H9 (cell line): ENCODE results near the gene NRXN3. TPM values are rescaled to one million over a fixed set of nuclear protein-coding genes. Genes with fewer than 3 reads are reported as not detected.

ENCODE experiments used
- DNase-seq: peaks from one replicate; pipeline ENCODE4 v3.0.0-alpha.2; 2017
- H2AFZ ChIP-seq: one replicate; pipeline ENCODE4 v1.6.1; 2013; ENCODE audit warnings: mild to moderate bottlenecking, low read length, control low read depth, moderate library complexity
- H2AK5ac ChIP-seq: 2 replicates; pipeline ENCODE4 v1.6.1; 2013; ENCODE audit warnings: low read length, control low read depth, mixed read lengths; ENCODE audit not compliant: insufficient read length
- H2BK120ac ChIP-seq: one replicate; pipeline ENCODE4 v1.6.1; 2013; ENCODE audit warnings: low read depth, mild to moderate bottlenecking, low read length, control low read depth, inconsistent platforms; ENCODE audit not compliant: poor library complexity, severe bottlenecking
- H2BK12ac ChIP-seq: 2 replicates; pipeline ENCODE4 v1.6.1; 2013; ENCODE audit warnings: low read length, control low read depth, mixed read lengths, low read depth; ENCODE audit not compliant: insufficient read length
- H2BK15ac ChIP-seq: 2 replicates; pipeline ENCODE4 v1.6.1; 2013; ENCODE audit warnings: low read depth, low read length, control low read depth
- H2BK20ac ChIP-seq: one replicate; pipeline ENCODE4 v1.6.1; 2013; ENCODE audit warnings: low read depth, mild to moderate bottlenecking, low read length, control low read depth, inconsistent platforms; ENCODE audit not compliant: poor library complexity, severe bottlenecking
- H2BK5ac ChIP-seq: 2 replicates; pipeline ENCODE4 v1.6.1; 2013; ENCODE audit warnings: low read length, control low read depth, mixed read lengths; ENCODE audit not compliant: insufficient read length
- H3K14ac ChIP-seq: 2 replicates; pipeline ENCODE4 v1.6.1; 2013; ENCODE audit warnings: low read length, control low read depth; ENCODE audit not compliant: insufficient read depth
- H3K18ac ChIP-seq: 2 replicates; pipeline ENCODE4 v1.6.1; 2013; ENCODE audit warnings: low read depth, mild to moderate bottlenecking, mixed read lengths, low read length, control low read depth; ENCODE audit not compliant: insufficient read length
- H3K23ac ChIP-seq: 2 replicates; pipeline ENCODE4 v1.6.1; 2013; ENCODE audit warnings: low read length, control low read depth, mixed read lengths, low read depth; ENCODE audit not compliant: insufficient read length
- H3K23me2 ChIP-seq: 2 replicates; pipeline ENCODE4 v1.6.1; 2013; ENCODE audit warnings: low read depth, mild to moderate bottlenecking, mixed read lengths, low read length, control low read depth; ENCODE audit not compliant: insufficient read length, poor library complexity, severe bottlenecking
- H3K27ac ChIP-seq: 2 replicates; pipeline ENCODE4 v1.5.1; 2013; ENCODE audit warnings: low read length, control low read depth, mixed read lengths, low read depth; ENCODE audit not compliant: insufficient read length
- H3K27me3 ChIP-seq: 2 replicates; pipeline ENCODE4 v1.6.1; 2013; ENCODE audit warnings: low read length, control low read depth, inconsistent platforms; ENCODE audit not compliant: insufficient read depth
- H3K4ac ChIP-seq: 2 replicates; pipeline ENCODE4 v1.6.1; 2013; ENCODE audit warnings: low read depth, mild to moderate bottlenecking, control low read depth, inconsistent platforms, low read length, moderate library complexity
- H3K4me1 ChIP-seq: 2 replicates; pipeline ENCODE4 v1.6.1; 2013; ENCODE audit warnings: low read length, control low read depth, inconsistent platforms; ENCODE audit not compliant: insufficient read depth
- H3K4me2 ChIP-seq: 2 replicates; pipeline ENCODE4 v1.6.1; 2013; ENCODE audit warnings: low read length, control low read depth, mixed read lengths; ENCODE audit not compliant: insufficient read length, insufficient read depth
- H3K56ac ChIP-seq: 2 replicates; pipeline ENCODE4 v1.6.1; 2013; ENCODE audit warnings: low read depth, mild to moderate bottlenecking, mixed read lengths, low read length, control low read depth; ENCODE audit not compliant: insufficient read length
- H3K79me1 ChIP-seq: 2 replicates; pipeline ENCODE4 v1.6.1; 2013; ENCODE audit warnings: low read depth, mild to moderate bottlenecking, moderate library complexity, low read length, control low read depth, inconsistent platforms; ENCODE audit not compliant: insufficient read depth, poor library complexity, severe bottlenecking
- H3K79me2 ChIP-seq: 2 replicates; pipeline ENCODE4 v1.6.1; 2013; ENCODE audit warnings: low read length, control low read depth, inconsistent platforms; ENCODE audit not compliant: insufficient read depth
- H3K9ac ChIP-seq: 2 replicates; pipeline ENCODE4 v1.6.1; 2013; ENCODE audit warnings: low read length, control low read depth, mixed read lengths; ENCODE audit not compliant: insufficient read length; ENCODE audit errors: extremely low read depth
- H3K9me3 ChIP-seq: one replicate; pipeline ENCODE4 v1.6.1; 2013; ENCODE audit warnings: low read depth, low read length, inconsistent platforms; ENCODE audit not compliant: control insufficient read depth
- H3T11ph ChIP-seq: one replicate; pipeline ENCODE4 v1.6.1; 2013; ENCODE audit warnings: mild to moderate bottlenecking, low read length, control low read depth, inconsistent platforms
- H4K20me1 ChIP-seq: one replicate; pipeline ENCODE4 v1.6.1; 2013; ENCODE audit not compliant: control insufficient read depth, insufficient read length, insufficient read depth
- H4K5ac ChIP-seq: 2 replicates; pipeline ENCODE4 v1.6.1; 2013; ENCODE audit warnings: low read depth, mild to moderate bottlenecking, mixed read lengths, low read length, control low read depth; ENCODE audit not compliant: insufficient read length
- H4K8ac ChIP-seq: replicated peaks from 2 replicates; pipeline ENCODE4 v1.6.1; 2013; ENCODE audit warnings: low read length, control low read depth, mixed read lengths, low read depth; ENCODE audit not compliant: insufficient read length
- H4K91ac ChIP-seq: 2 replicates; pipeline ENCODE4 v1.6.1; 2013; ENCODE audit warnings: low read depth, mild to moderate bottlenecking, moderate library complexity, mixed read lengths, low read length, control low read depth; ENCODE audit not compliant: insufficient read length
- H3K27ac Mint-ChIP-seq, 3 experiments: 2 replicates in 2 of 3; 3 replicates in 1 of 3; pipeline ENCODE4 v1.8.0; 2020 to 2021; ENCODE audit warnings: mixed read lengths in 3 of 3, mild to moderate bottlenecking in 1 of 3, moderate library complexity in 1 of 3
- H3K27me3 Mint-ChIP-seq: 2 replicates; pipeline ENCODE4 v1.8.0; 2021; ENCODE audit warnings: low read depth, mild to moderate bottlenecking, moderate library complexity, mixed read lengths
- H3K36me3 Mint-ChIP-seq, 3 experiments: 2 replicates in 2 of 3; 3 replicates in 1 of 3; pipeline ENCODE4 v1.8.0; 2020 to 2021; ENCODE audit warnings: low read depth in 3 of 3, mixed read lengths in 3 of 3; ENCODE audit not compliant: insufficient read depth in 1 of 3
- H3K4me1 Mint-ChIP-seq, 2 experiments: 2 replicates each; pipeline ENCODE4 v1.8.0; 2020; ENCODE audit warnings: mixed read lengths in 2 of 2
- H3K4me3 Mint-ChIP-seq, 2 experiments: 2 replicates in 1 of 2; 3 replicates in 1 of 2; pipeline ENCODE4 v1.8.0; 2020 to 2021; ENCODE audit warnings: mild to moderate bottlenecking in 2 of 2, mixed read lengths in 2 of 2, moderate library complexity in 1 of 2
- H3K9me3 Mint-ChIP-seq, 2 experiments: 2 replicates in 1 of 2; 3 replicates in 1 of 2; pipeline ENCODE4 v1.8.0; 2020; ENCODE audit warnings: mild to moderate bottlenecking in 2 of 2, mixed read lengths in 2 of 2, moderate library complexity in 1 of 2
- CTCF ChIP-seq: fragments of 200-600 bp; sonication (generic); conservative IDR thresholded peaks from 3 replicates; pipeline ENCODE4 v1.8.0; 2021; ENCODE audit warnings: antibody characterized with exemption, mild to moderate bottlenecking
- total RNA-seq: library from RNA; stranded (reverse); gene quantifications from 2 replicates; pipeline ENCODE4 v1.2.1, GENCODE V29; 2021

Gene NRXN3
- total RNA-seq, 1 experiment from 2014 or later: 1.8 TPM

DNA sequence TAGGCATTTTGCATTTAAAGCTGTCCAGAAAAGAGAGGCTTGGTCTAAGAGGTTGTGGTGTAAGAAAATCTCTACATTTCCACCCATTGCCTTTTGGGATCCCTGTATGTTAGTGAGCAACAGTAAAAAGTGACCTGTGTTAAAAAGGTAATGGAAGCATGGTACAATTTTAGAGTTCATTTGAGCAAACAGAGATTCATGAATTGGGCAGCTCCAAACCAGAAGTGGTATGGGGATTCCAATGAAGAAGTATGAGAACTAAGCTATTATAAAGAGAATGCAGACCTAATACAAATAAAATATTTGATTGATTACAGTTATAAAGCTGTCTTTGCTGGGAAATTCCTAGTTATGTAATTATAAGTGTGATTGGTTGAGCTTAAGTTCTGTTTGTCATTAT, 1134.1 kb downstream of the NRXN3 start:
- Histone ChIP-seq H4K91ac (no peak overlapping the region), H3K9me3 (no peaks in the 10 kb centered on the region), H2BK20ac (no peak overlapping the region), H3K56ac (no peak overlapping the region), H3K18ac (no peak overlapping the region), H3K14ac (no peak overlapping the region), H2BK120ac (no peak overlapping the region), H3K23me2 (no peaks in the 10 kb centered on the region), H3K9ac (no peak overlapping the region), H2BK15ac (no peak overlapping the region), H2AFZ (no peak overlapping the region), H4K20me1 (no peaks in the 10 kb centered on the region), H4K5ac (no peak overlapping the region), H3K79me1 (no peaks in the 10 kb centered on the region), H4K8ac (no peak overlapping the region), H2BK5ac (no peak overlapping the region), H2BK12ac (no peak overlapping the region), H3K27me3 (no peaks in the 10 kb centered on the region), H3K27ac (no peak overlapping the region), H3K4me1 (no peaks in the 10 kb centered on the region), H2AK5ac (no peak overlapping the region), H3T11ph (no peak overlapping the region), H3K79me2 (no peaks in the 10 kb centered on the region), H3K4ac (no peak overlapping the region), H3K4me2 (no peak overlapping the region), H3K23ac (no peak overlapping the region)
- peaks cover 1 to 2% of the 10 kb centered on the region in 2 experiments for H3K4me1 Mint-ChIP-seq
- no peaks in the 10 kb centered on the region for H3K27me3 Mint-ChIP-seq
- no peak for TF ChIP-seq CTCF
- H3K4me3 Mint-ChIP-seq: no peak overlapping the region
- no peak for DNase-seq
- 0 out of 7 replicates have a peak, but pooled peaks cover 0 to 6% (median 0%) of the 10 kb centered on the region in 3 experiments for H3K36me3 Mint-ChIP-seq
- H3K27ac Mint-ChIP-seq: no peak overlapping the region; a peak in 1 of 7 replicates
- H3K9me3 Mint-ChIP-seq: peaks cover 0 to 3% of the 10 kb centered on the region in 2 experiments; a peak in 1 of 5 replicates
